SU-DHL-6 (cell line): ENCODE results near the gene NFIA.

ENCODE experiments used
- H2AFZ ChIP-seq: fragments of 200-600 bp; sonication (generic); 2 replicates; pipeline ENCODE4 v1.6.1; 2014; ENCODE audit warnings: low read depth, mild to moderate bottlenecking, moderate library complexity, mixed read lengths, antibody characterized with exemption, low read length; ENCODE audit not compliant: severe bottlenecking
- H3F3A ChIP-seq: fragments of 200-600 bp; shearing (Covaris generic); 2 replicates; pipeline ENCODE4 v1.6.0; 2016; ENCODE audit warnings: antibody characterized with exemption, mild to moderate bottlenecking; ENCODE audit not compliant: insufficient read depth
- H3K27ac ChIP-seq: fragments of 200-600 bp; sonication (generic); 2 replicates; pipeline ENCODE4 v1.5.1; 2016; ENCODE audit warnings: low read depth, mild to moderate bottlenecking, low read length, moderate library complexity, mixed read lengths
- H3K27me3 ChIP-seq: fragments of 200-600 bp; sonication (generic), shearing (Covaris generic); 2 replicates; pipeline ENCODE4 v1.6.0; 2014; ENCODE audit warnings: mild to moderate bottlenecking, low read length
- H3K36me3 ChIP-seq: fragments of 200-600 bp; sonication (generic); 2 replicates; pipeline ENCODE4 v1.6.1; 2014; ENCODE audit warnings: mild to moderate bottlenecking, low read length, mixed read lengths
- H3K4me2 ChIP-seq: fragments of 300-600, 200-600 bp; shearing (Covaris generic), sonication (generic); 2 replicates; pipeline ENCODE4 v1.6.0; 2014; ENCODE audit warnings: low read length, low read depth, mild to moderate bottlenecking; ENCODE audit not compliant: poor library complexity, severe bottlenecking
- H3K4me3 ChIP-seq: fragments of 200-600 bp; sonication (generic); 2 replicates; pipeline ENCODE4 v1.5.1; 2014; ENCODE audit warnings: antibody characterized with exemption, low read length, mild to moderate bottlenecking, mixed read lengths; ENCODE audit not compliant: insufficient read depth, poor library complexity, severe bottlenecking
- H3K79me2 ChIP-seq: fragments of 200-600 bp; sonication (generic); 2 replicates; pipeline ENCODE4 v1.6.1; 2014; ENCODE audit warnings: mild to moderate bottlenecking, low read length, moderate library complexity; ENCODE audit not compliant: insufficient read depth
- H3K9ac ChIP-seq: fragments of 200-600 bp; sonication (generic); 2 replicates; pipeline ENCODE4 v1.7.0; 2014; ENCODE audit warnings: mild to moderate bottlenecking, low read length
- H3K9me2 ChIP-seq: fragments of 200-600 bp; sonication (generic); replicated peaks from 2 replicates; pipeline ENCODE4 v1.6.1; 2014; ENCODE audit warnings: low read length; ENCODE audit not compliant: insufficient read depth
- H3K9me3 ChIP-seq: fragments of 200-600 bp; sonication (generic); 2 replicates; pipeline ENCODE4 v1.6.1; 2014; ENCODE audit warnings: low read length, mixed read lengths; ENCODE audit not compliant: insufficient read depth
- H4K20me1 ChIP-seq: fragments of 200-600 bp; sonication (generic); 2 replicates; pipeline ENCODE4 v1.6.1; 2014; ENCODE audit warnings: low read depth, mild to moderate bottlenecking, antibody characterized with exemption, low read length, moderate library complexity, mixed read lengths
- EZH2phosphoT487 ChIP-seq: fragments of 200-600 bp; sonication (generic), shearing (Covaris generic); conservative IDR thresholded peaks from 2 replicates; pipeline ENCODE4 v1.6.1; 2018; ENCODE audit warnings: mild to moderate bottlenecking, antibody characterized with exemption, low read length, moderate library complexity, mixed read lengths
- TF ChIP-seq, protein P1 (sequence below): fragments of 200-600 bp; sonication (generic); IDR thresholded peaks from one replicate; pipeline ENCODE4 v1.5.1; 2017; ENCODE audit warnings: antibody characterized with exemption, mild to moderate bottlenecking, low read length, moderate library complexity; ENCODE audit not compliant: insufficient read depth, poor library complexity, severe bottlenecking

The NFIA gene

DNA sequence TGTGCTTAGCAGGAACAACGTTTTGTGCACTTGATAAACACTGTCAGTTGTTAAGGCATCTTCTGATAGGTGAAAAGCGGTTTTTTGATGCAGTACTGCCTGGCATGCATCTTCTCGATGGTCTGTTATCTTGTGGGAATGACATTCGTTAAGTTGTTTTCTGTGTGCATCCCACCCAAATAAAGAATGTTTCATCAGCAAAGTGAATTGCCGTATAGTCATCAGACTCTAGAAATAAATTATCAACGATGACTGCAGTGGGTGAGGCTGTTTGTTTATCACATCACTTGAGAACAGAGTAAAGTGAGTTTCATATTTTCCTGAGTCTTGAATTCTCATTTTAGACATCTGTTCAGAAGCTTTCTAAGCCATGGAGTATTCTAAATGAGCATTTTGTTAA, 34.1 kb downstream of the NFIA start:
- no peak overlapping the region for H2AFZ ChIP-seq
- no peaks in the 10 kb centered on the region for H3F3A ChIP-seq
- H3K9me3 ChIP-seq: no peaks in the 10 kb centered on the region
- no peak overlapping the region for H3K27ac ChIP-seq
- no peaks in the 10 kb centered on the region for H3K27me3 ChIP-seq
- no peak for TF ChIP-seq EZH2phosphoT487
- TF ChIP-seq, protein P1, sequence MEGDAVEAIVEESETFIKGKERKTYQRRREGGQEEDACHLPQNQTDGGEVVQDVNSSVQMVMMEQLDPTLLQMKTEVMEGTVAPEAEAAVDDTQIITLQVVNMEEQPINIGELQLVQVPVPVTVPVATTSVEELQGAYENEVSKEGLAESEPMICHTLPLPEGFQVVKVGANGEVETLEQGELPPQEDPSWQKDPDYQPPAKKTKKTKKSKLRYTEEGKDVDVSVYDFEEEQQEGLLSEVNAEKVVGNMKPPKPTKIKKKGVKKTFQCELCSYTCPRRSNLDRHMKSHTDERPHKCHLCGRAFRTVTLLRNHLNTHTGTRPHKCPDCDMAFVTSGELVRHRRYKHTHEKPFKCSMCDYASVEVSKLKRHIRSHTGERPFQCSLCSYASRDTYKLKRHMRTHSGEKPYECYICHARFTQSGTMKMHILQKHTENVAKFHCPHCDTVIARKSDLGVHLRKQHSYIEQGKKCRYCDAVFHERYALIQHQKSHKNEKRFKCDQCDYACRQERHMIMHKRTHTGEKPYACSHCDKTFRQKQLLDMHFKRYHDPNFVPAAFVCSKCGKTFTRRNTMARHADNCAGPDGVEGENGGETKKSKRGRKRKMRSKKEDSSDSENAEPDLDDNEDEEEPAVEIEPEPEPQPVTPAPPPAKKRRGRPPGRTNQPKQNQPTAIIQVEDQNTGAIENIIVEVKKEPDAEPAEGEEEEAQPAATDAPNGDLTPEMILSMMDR: no peak
- H3K9ac ChIP-seq: no peak overlapping the region
- no peak overlapping the region for H3K4me2 ChIP-seq
- H3K36me3 ChIP-seq: no peaks in the 10 kb centered on the region
- no peaks in the 10 kb centered on the region for H3K79me2 ChIP-seq
- H3K9me2 ChIP-seq: no peaks in the 10 kb centered on the region
- no peak overlapping the region for H3K4me3 ChIP-seq
- H4K20me1 ChIP-seq: no peaks in the 10 kb centered on the region

DNA sequence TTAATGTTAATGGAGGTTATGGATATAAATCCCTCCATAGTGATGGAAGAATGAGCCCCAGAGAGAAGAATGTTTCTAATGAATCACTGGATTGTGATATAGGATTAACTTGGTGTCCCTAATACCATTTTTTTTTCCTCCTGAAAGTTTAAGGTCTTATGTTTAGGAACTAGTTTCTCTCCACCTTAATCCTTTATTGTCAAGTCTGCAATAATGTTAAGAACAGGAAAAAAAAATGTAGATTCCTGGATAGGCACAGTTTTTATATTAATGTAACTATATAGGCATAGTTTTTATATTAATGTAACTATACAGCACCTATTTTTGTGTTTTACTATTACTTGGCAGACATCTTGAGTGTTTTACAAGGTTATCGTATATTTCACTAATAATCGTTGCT, 34.9 kb downstream of the NFIA start:
- no peaks in the 10 kb centered on the region for H4K20me1 ChIP-seq
- no peaks in the 10 kb centered on the region for H3K9me3 ChIP-seq
- H3K9ac ChIP-seq: no peak overlapping the region
- no peaks in the 10 kb centered on the region for H3K9me2 ChIP-seq
- no peak overlapping the region for H2AFZ ChIP-seq
- H3K36me3 ChIP-seq: no peaks in the 10 kb centered on the region
- H3K27me3 ChIP-seq: no peaks in the 10 kb centered on the region
- no peaks in the 10 kb centered on the region for H3F3A ChIP-seq
- no peak overlapping the region for H3K27ac ChIP-seq
- TF ChIP-seq EZH2phosphoT487: no peak
- TF ChIP-seq, protein P1: no peak
- H3K4me2 ChIP-seq: no peak overlapping the region
- H3K79me2 ChIP-seq: no peaks in the 10 kb centered on the region
- H3K4me3 ChIP-seq: no peak overlapping the region

DNA sequence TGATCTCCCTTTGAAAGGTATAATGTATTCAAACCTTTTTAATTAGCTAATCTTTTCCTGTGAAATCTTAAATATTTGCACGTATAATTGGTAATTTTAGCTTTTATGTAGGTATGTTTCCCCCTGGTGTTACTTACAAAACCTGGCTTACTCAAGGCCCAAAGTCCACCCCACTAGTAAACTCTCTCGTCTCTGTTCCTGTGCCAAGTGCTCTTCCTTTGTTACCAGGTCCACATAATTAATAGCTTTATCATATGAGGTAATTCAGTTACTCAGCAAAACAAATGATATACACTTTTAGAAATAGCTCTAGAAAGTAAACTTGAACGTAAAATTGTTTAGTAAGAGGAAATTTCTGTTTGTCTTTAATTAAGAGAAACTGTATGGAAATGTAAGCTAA, 36.7 kb downstream of the NFIA start:
- Histone ChIP-seq H3K4me2 (no peak overlapping the region), H3K9me3 (no peaks in the 10 kb centered on the region), H3K9me2 (no peaks in the 10 kb centered on the region), H3F3A (no peaks in the 10 kb centered on the region), H3K27ac (no peak overlapping the region), H4K20me1 (no peaks in the 10 kb centered on the region), H3K36me3 (no peaks in the 10 kb centered on the region), H2AFZ (no peak overlapping the region), H3K9ac (no peak overlapping the region), H3K27me3 (no peaks in the 10 kb centered on the region), H3K79me2 (no peaks in the 10 kb centered on the region), H3K4me3 (no peak overlapping the region)
- TF ChIP-seq, protein P1: no peak
- no peak for TF ChIP-seq EZH2phosphoT487
